HG03097 (cell line): ENCODE results near the gene ALOX15.
"Not testable (repeated sequence)": the region's sequence is repeated elsewhere in the genome, so short reads cannot be mapped to it uniquely, and the experiment has no call there.

Experiments
- ATAC-seq: cut with Tn5 transposase; IDR thresholded peaks from one replicate; pipeline ENCODE4 v1.9.1; 2021; ENCODE audit not compliant: unreplicated experiment, low FRiP score

ALOX15 gene

DNA sequence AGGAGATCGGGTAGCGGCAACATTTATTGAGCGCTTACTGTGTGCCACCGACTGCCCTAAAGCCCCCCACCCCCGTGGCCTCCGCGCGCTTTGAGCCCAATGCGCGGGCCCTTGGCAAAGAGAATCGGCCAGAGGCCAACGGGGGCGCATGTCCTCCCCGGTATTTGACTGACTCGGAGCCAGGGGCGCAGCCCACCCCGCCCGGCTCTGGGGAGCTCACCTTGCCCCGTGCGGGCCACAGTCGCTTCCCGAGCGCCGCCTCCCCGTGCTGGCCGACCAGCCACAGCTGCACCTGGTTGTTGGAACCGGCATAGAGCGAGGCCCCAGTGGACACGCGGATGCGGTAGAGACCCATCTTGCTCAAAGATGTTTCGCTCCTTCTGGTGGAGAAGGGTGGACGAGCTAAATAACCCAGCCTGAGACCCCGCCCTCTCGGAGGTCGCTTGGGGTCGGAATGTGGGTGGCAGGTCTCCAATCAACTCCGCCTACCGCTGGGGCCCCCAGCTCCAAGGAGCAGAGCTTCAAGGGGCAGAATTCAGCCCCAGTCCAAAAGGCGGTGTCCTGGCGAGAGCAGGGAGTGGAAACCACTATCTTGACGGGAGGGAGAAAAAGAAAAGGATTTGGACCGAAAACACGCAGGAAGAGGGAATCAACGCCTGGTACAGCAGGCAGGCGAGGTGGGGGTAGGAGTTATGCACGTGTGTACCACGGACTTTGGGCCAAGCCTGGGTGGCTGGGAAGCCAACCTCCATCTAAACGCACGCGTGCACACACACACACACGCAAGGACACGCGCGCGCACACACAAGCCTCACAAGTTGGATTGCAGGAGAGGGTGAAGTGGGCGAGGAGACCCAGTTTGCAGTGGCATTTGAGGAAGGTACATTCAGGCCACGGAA lies at the start of gene ALOX15:
Gene ALOX15 (minus strand): TSS at position 382 of the 899 bp plus-strand sequence. CDS start 27 bp downstream, at position 355.
- ATAC-seq: no peak

GRCh38 chr17:4690745-4691144 lies 49.3 kb upstream of the ALOX15 start:
- no peak for ATAC-seq

- not testable (repeated sequence) for ATAC-seq
Observed at GRCh38 chr17:4689872-4690271, 48.4 kb upstream of the ALOX15 start.

- ATAC-seq: not testable (repeated sequence)
Observed at GRCh38 chr17:4683739-4684138, 42.3 kb upstream of the ALOX15 start.

DNA sequence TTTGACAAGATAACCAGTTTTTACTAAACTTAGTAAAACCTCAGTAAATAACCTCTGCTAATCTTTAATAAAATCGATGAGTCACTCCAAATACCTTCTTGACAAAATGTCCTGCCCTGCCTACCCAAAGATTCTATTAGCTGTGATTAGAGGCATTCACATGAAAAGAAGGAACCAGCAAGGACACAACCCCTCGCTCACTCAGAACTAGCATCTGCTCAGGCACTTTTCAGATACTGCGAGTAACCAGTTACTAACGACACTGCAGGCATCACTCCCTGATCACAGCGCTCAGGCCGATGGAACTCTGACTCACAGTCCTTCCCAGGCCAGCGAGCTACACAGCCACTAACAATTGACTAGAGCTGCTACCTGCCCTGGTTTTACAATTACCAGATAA lies 38.2 kb upstream of the ALOX15 start:
- no peak for ATAC-seq

- no peak for ATAC-seq
Observed at GRCh38 chr17:4678448-4679026, 37.1 kb upstream of the ALOX15 start.

DNA sequence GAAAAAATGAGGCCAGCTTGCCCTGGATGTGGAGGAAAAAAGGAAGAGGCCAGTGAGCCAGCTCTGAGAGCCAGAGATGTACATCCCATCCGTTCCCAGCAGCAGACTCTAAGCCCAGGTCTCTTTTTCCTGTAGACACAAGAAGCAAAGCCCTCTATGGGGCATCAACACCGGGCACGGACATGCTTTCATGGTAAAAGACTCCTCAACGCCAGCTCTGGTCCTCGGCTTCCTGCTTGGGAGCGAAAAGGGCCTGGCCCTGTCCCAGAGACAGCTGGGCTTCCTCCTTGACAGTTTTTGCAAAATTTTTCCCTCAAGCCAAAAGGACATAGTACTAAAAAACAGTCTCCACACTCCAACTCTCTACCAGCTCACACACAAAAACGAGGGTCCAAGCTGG lies 35.3 kb upstream of the ALOX15 start:
- no peak for ATAC-seq

- ATAC-seq: no peak
Observed at GRCh38 chr17:4675791-4676190, 34.3 kb upstream of the ALOX15 start.

GRCh38 chr17:4674685-4674998 lies 33.2 kb upstream of the ALOX15 start:
- ATAC-seq: no peak

DNA sequence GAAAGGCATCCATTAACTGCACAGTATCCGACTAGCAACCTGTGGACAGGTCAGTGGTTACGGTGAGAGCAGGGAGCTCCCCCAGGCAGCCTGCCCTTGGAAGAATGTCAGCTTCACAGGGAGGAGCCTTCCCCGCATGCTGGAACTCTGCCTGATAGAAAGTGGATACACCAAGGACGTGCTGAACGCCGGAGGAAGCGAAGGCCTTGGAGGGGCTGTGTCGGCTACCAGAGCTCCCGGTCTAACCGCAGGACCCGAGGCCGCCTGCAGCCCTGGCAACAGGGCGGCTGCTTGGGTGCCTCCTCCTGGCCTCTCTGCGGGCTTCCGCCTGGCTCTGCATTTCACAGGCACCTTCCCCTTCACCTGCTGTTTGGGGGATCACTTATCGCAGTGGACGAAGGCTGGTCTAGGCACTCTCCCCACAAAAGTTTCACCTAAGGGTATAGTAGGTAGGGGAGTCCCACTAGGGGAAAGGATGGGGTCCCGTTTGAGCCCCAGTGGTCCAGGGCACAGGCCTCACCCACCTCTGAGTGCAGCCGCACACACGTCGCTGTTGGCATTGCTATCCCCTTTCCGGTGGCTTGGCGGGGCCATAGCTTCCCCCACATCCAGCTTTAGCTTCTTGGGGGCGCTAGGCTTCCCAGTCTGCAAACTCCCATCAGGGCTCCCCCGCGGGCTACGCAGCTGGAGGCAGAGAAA lies 32.7 kb upstream of the ALOX15 start:
- ATAC-seq: no peak

DNA sequence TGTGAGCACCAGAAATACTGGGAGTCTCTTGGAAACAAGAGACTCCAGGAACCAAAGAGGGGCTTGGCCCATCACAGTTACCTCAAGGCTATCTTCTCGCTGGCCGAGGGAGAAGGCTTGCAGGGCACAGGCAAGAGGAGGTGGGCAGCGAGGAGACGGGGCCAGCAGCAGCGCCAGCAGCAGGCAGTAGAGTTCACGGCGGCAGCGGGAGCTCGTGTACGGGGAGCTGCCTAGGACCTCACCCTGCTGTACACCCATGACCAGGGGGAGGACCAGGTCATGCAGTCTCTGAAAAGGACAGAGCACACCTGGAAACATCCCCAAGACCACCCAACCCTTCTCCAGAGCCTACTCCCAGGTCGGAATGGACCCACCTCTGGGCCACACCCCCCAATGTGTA lies 31.7 kb upstream of the ALOX15 start:
- no peak for ATAC-seq

DNA sequence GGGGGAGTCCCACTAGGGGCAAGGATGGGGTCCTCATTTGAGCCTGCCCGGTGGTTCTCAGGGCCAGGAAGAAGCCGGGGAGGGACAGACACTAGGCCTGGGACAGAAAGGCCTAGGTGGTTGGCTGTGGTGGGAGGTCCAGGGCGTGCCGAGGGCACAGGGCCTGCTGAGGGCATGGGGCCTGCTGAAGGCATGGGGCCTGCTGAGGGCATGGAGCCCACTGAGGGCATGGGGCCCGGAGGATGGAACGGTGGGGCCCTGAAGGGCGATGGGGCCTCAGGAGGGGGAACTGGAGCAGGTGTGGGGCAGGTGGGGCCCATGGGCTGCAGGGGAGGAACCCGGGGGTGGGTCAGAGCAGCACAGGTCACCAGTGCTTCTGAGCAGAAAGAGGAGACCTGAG lies 31.3 kb upstream of the ALOX15 start:
- no peak for ATAC-seq

DNA sequence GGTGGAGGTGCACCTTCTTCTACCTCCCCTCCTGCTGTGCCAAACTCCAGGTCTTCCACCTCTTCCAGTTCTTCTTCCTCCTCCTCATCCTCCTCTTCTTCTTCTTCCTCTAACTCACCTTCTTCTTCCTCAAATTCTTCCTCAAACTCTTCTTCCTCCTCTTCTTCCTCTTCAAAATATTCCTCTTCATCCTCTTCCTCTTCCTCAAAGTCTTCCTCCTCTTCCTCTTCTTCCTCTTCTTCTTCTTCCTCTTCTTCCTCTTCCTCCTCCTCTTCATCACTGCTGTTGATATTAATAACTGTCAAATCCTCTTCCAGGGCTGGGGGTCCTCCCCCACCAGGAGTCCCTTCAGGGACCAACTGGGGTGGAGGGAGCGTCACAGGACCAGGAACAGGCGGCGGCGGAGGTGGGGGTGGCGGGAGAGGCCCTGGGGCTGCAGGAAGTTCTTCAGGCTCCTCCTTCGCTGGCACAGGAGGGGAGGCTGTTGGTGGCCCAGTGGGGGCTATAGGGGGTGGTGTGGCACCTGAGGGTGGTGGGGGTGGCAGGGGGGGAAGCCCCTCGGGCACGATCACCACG lies 30.7 kb upstream of the ALOX15 start:
- no peak for ATAC-seq

DNA sequence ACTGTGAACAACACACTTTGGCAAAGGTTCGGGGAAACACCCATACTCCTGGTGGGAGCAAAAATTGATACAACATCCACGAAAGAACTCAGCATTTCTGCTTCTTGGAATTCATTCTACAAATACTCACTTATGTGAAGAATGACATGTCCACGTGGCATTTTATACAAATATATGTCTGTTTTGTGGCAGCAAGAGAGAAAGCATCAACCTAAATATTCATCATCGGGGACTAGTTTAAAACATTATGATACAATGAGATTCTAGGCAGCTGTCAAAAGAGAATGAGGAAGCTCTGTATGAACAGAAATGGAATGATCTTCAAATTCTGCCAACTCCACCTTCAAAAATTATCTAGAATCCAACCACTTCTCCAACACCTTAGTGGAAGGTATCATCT lies 25.7 kb upstream of the ALOX15 start:
- ATAC-seq: no peak

DNA sequence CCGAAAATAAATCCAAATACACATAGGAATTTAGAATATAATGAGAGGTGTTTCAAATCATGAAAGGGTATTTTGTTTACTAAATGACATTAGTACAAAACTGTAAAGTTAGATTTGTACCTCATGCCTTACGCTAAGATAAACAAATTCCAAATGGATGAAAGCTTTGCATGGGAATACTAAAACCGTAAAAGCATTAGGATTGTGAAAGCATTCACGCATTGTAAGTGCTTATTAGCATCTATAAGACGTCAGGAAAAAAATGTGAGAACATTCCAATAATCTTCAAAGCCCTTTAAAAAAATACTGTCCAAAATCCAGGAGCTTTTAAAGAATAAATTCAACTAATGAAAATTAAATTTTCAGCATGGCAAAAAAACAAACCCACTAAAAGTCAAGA lies 24.8 kb upstream of the ALOX15 start:
- no peak for ATAC-seq

DNA sequence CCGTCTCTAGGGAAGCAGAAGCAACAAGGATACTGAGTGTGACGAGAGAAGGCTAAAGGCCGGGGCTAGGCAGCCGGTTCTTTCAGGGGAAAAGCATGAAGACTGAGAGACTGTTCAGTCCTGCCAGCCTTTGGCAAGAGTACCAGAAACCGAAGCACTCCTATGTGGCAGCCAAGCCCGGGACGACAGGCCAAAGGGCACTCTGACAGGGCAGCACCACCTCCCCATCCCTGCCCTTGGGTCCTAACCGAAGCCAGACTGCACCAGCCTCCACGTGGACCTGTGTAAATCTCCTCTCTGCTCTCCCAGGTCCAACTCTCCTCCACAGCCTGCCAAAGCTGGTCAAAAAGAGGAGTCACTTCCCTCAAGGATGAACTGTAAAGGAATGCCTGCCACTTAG lies 23.5 kb upstream of the ALOX15 start:
- no peak for ATAC-seq

DNA sequence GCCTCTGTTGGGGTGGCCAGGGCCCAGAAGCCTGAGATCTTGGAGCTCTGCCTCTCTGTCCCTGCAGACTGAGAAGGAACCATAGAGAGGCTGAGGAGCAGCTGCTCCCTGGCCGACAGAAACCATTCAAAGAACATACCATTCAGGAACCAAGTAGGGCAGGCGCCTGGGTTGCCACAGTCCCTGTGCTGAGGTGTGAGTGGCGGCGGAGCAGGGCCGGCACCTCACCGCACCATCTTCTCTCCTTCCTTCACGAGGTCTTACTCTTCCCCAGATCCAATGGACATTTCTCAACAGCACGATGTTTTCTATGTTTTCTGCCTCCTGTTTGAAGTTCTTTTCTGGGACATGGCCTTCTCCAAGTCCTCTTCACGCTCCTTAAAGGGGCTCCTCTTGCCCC lies 22.8 kb upstream of the ALOX15 start:
- no peak for ATAC-seq

DNA sequence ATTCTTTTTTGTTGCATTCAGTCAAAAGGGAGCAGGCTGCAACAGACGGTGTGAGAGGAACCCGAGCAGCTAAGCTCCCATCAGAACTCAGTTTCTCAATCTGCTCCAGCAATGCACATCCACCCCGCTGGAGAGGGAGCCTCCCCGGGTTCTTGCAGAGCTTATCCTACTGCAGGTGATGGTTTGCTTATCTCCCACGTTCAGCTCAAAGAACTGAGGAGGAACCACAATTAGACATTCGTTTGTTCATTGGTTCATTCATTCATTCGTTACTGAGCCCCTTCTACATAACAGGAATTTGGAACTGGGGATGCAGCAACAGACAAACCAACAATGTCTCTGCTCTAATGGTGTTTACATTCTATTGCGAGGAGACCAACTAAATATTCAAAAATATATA lies 22.2 kb upstream of the ALOX15 start:
- no peak for ATAC-seq

DNA sequence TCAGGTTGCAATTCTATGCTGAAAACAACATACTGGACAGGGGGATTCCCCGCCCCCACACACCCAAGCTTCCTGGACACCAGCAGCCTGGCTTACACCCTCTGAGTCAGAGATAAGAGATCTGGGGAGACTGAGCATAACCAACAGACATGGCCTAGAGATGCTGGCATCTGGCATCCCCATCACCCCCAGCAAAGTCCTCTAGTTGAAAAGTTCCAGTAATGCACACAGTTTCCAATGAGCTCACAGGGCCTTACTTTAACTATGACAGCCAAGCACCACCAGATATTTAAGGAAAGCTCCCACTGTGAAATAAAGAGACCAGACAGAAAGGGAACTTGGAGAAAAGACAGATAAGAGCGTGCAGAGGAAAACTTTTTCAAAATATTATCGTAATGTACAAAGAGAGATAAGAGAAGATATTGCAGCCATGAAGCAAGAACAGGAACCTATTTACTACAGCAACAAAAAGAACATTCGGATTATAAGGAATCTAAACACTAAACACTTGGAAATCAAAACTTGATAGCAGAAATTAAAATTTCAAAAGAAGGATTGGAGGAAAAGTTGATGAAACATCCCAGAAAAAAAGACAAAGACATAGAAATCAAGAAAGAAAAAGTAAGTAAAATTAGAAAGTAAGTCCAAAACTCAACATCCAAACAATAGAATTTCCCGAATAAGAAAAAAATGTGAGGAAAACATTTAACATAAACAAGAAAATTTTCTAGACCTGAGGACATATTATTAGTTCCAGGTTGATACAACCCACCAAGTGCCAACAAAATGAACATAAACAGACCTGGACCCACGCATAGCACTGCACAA lies 17.2 kb upstream of the ALOX15 start:
- no peak for ATAC-seq

GRCh38 chr17:4657678-4658077 lies 16.2 kb upstream of the ALOX15 start:
- no peak for ATAC-seq

DNA sequence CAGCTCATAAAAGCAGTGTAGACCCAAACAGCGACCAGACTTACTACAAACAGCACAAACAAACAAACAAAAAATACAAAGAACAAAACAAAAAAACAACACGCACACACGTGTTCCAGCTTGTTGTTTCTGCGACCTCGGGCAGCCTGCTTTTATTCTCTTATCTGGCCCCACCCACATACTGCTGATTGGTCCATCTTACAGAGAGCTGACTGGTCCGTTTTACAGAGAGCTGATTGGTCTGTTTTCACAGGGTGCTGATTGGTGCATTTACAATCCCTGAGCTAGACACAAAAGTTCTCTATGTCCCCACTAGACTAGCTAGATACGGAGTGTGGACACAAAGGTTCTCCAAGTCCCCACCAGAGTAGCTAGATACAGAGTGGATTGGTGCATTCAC lies 14.5 kb upstream of the ALOX15 start:
- not testable (repeated sequence) for ATAC-seq
